ENCODE measurements around the gene LCAT.

Gene LCAT

DNA sequence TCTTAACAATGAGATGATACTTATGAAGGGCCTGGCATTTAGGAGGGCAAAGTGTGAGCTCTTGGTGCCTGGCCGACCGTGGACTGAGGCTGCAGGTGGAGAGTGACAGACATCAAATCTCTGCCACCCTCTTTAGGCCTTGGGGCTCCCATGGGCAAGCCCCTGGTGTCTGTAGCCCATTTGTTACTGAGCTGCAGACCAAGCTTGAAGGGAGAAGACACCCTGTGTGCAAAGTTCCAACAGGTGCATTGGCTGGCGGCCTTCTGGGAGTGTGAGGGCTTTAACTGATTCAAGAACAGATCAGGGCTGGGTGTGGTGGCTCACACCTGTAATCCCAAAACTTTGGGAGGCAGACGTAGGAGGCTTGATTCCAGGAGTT, 11.5 kb downstream of the LCAT start:
- H3K27ac ChIP-seq = no peak overlapping the region
- no peak for TF ChIP-seq ZFX (IDR thresholded peaks at IDR 0.05; ENCODE audit: borderline replicate concordance)
- TF ChIP-seq, protein P1, sequence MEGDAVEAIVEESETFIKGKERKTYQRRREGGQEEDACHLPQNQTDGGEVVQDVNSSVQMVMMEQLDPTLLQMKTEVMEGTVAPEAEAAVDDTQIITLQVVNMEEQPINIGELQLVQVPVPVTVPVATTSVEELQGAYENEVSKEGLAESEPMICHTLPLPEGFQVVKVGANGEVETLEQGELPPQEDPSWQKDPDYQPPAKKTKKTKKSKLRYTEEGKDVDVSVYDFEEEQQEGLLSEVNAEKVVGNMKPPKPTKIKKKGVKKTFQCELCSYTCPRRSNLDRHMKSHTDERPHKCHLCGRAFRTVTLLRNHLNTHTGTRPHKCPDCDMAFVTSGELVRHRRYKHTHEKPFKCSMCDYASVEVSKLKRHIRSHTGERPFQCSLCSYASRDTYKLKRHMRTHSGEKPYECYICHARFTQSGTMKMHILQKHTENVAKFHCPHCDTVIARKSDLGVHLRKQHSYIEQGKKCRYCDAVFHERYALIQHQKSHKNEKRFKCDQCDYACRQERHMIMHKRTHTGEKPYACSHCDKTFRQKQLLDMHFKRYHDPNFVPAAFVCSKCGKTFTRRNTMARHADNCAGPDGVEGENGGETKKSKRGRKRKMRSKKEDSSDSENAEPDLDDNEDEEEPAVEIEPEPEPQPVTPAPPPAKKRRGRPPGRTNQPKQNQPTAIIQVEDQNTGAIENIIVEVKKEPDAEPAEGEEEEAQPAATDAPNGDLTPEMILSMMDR (IDR thresholded peaks at IDR 0.05) = no peak

DNA sequence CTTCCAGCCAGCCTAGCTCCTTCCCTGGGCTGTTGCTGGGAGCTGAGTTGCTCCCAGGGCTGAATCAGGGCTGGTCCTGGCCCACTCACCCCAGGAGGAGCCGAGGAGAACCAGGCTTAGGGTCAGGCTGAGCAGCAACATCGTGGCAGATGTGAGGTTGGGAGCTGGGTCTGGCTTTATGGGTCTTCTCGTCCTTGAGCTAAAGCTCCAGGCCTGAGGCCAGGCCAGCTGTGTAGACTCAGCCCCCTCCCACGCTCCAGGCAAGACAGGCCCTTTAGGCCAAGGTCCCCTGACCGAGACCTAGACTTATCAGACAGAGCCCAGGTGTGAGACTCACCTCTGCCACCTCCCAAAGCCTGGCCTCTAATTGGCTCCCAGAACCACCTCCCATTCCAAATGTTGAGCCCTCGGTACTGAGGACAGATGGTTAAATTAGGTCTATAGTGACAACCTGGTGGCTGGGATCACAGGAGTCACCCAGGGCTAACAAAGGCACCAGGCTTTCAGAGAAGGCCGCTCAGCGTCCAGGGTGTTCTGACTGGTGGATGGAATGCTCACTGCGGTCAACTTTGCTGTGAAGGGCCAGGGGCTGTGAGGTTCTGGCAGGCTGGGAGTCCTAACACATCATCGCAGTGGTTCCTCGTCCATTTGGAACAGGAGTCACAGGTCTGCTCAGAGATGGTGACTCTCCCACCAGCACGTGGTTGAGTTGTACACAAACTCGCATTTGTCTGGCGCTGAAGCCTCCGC, 12.0 kb downstream of the LCAT start, which contains the start of gene CTRL:
Gene CTRL, minus strand, starts transcription at position 151 of the 750 bp plus-strand sequence. Its CDS starts 10 bp downstream, at position 141.
- no peak for TF ChIP-seq ZFX (IDR thresholded peaks at IDR 0.05; ENCODE audit: borderline replicate concordance)

DNA sequence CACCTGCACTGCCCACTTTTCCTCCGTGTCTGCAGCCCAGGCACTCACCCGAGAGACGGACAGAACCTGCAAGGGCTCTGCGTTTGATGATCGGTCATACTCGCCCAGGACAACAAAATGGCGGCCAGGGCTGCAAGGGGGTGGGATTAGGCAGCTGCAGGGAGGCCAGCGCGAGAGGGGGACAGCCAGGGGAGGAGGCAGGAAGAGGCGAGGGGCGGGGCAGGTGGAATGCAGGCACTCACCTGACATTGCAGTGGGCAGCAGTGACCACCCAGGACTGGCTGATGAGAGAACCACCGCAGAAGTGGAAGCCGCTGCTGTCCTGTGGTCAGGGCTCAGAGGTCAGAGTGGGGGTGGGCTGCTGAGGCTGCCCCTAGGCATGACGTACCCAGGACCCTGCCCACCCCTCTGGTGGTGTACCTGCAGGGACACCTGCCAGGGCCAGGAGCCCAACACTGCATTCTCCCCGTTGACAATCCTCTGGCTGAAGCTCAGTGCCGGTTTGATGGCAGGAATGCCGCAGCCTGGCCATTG, 13.2 kb downstream of the LCAT start:
- H3K27ac ChIP-seq = no peak overlapping the region
- TF ChIP-seq, protein P1 (IDR thresholded peaks at IDR 0.05) = no peak
- no peak for TF ChIP-seq ZFX (IDR thresholded peaks at IDR 0.05; ENCODE audit: borderline replicate concordance)

More for the DNA sequence above, 12.0 kb downstream of the LCAT start, which contains the start of gene CTRL:
- no peak within 1 kb of the TSS for H3K27ac ChIP-seq

DNA sequence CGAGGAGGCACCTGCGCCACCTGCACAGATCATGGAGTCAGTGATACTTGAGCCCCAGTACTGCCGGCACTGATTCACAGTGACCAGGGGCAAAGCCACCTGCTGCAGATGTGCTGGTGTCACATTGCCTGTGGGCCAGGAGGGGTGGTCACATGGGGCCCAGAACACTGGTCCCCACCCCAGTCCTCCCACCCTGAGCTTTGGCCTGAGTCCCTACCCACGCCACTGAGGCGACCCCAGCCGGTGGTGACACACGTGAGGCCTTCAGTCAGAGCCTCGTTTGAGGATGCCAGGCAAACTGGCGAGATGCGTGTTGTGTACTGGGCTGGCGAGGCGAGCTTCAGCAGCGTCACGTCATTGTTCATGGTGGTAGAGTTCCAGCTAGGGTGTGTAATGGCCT, 13.7 kb downstream of the LCAT start:
- H3K27ac ChIP-seq = no peak overlapping the region
- no peak for TF ChIP-seq ZFX (IDR thresholded peaks at IDR 0.05; ENCODE audit: borderline replicate concordance)
- TF ChIP-seq, protein P1 (IDR thresholded peaks at IDR 0.05) = no peak

DNA sequence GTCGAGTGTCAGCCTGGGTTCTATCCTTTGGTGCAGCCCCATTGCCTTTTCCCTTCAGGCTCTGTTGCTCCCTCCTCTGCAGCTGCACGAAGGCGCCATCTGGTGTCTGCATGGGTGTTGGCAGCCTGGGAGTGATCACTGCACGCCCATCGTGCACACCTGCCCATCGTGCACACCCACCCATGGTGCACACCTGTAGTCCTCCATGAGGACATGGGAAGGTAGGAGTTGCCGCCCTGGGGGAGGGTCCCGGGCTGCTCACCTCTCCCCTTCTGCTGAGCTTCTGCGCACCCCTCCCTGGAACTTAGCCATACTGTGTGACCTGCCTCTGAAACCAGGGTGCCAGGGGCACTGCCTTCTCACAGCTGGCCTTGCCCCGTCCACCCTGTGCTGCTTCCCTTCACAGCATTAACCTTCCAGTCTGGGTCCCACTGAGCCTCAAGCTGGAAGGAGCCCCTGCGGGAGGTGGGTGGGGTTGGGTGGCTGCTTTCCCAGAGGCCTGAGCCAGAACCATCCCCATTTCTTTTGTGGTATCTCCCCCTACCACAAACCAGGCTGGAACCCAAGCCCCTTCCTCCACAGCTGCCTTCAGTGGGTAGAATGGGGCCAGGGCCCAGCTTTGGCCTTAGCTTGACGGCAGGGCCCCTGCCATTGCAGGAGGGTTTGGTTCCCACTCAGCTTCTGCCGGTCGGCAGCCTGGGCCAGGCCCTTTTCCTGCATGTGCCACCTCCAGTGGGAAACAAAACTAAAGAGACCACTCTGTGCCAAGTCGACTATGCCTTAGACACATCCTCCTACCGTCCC, 15.2 kb downstream of the LCAT start:
- H3K27ac ChIP-seq = no peak overlapping the region
- TF ChIP-seq ZFX (IDR thresholded peaks at IDR 0.05; ENCODE audit: borderline replicate concordance) = no peak
- TF ChIP-seq, protein P1 (IDR thresholded peaks at IDR 0.05) = peak; percentile 96

DNA sequence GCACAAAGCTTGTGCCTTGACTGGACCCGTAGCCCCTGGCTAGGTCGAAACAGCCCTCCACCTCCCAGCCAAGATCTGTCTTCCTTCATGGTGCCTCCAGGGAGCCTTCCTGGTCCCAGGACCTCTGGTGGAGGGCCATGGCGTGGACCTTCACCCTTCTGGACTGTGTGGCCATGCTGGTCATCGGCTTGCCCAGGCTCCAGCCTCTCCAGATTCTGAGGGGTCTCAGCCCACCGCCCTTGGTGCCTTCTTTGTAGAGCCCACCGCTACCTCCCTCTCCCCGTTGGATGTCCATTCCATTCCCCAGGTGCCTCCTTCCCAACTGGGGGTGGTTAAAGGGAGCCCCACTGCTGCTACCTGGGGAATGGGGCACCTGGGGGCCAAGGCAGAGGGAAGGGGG, 15.8 kb downstream of the LCAT start:
- no peak overlapping the region for H3K27ac ChIP-seq
- TF ChIP-seq, protein P1 (IDR thresholded peaks at IDR 0.05) = no peak
- no peak for TF ChIP-seq ZFX (IDR thresholded peaks at IDR 0.05; ENCODE audit: borderline replicate concordance)

DNA sequence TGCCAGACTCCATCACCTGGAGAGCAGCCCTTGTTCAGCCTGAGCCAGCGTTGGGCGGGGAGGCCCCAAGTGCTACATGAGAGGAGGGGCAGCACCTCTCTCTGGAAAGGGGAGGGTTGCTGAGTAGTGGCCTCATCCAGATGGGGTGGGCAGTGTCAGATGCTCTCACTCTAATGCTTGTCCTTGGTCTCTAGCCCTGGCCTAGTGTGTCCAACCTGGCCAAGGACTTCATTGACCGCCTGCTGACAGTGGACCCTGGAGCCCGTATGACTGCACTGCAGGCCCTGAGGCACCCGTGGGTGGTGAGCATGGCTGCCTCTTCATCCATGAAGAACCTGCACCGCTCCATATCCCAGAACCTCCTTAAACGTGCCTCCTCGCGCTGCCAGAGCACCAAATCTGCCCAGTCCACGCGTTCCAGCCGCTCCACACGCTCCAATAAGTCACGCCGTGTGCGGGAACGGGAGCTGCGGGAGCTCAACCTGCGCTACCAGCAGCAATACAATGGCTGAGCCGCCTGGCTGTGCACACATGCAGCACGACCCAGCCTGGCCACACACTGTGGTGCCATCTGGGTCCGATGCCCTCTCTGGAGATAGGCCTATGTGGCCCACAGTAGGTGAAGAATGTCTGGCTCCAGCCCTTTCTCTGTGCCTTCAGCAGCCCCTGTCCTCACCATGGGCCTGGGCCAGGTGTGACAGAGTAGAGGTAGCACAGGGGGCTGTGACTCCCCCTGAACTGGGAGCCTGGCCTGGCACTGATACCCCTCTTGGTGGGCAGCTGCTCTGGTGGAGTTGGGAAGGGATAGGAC, 16.6 kb downstream of the LCAT start:
- TF ChIP-seq, protein P1 (IDR thresholded peaks at IDR 0.05) = no peak
- TF ChIP-seq ZFX (IDR thresholded peaks at IDR 0.05; ENCODE audit: borderline replicate concordance) = no peak
- no peak overlapping the region for H3K27ac ChIP-seq
